Measurements from ENCODE around the gene NCKAP5. TPM values are rescaled to one million over a fixed set of nuclear protein-coding genes. Genes with fewer than 3 reads are reported as not detected.

The NCKAP5 gene
- total RNA-seq, 4 donors from 2014 or later: 0.03 to 0.55 (median 0.33) TPM

- H3K4me3 ChIP-seq: no peak overlapping the region
- no peaks in the 10 kb centered on the region for H3K36me3 ChIP-seq
- H3K27ac ChIP-seq: no peak overlapping the region
- in situ Hi-C loops (cut with MboI; ENCODE audit: low sequenced_read_pairs in 4 of 4): no loop called here
- no peaks in the 10 kb centered on the region for H3K27me3 ChIP-seq
- ATAC-seq: no peak
- no peaks in the 10 kb centered on the region for H3K9me3 ChIP-seq
- intact Hi-C loops (cut with DNase I; ENCODE audit: low total_unique reads): no loop called here
- TF ChIP-seq, protein P1, sequence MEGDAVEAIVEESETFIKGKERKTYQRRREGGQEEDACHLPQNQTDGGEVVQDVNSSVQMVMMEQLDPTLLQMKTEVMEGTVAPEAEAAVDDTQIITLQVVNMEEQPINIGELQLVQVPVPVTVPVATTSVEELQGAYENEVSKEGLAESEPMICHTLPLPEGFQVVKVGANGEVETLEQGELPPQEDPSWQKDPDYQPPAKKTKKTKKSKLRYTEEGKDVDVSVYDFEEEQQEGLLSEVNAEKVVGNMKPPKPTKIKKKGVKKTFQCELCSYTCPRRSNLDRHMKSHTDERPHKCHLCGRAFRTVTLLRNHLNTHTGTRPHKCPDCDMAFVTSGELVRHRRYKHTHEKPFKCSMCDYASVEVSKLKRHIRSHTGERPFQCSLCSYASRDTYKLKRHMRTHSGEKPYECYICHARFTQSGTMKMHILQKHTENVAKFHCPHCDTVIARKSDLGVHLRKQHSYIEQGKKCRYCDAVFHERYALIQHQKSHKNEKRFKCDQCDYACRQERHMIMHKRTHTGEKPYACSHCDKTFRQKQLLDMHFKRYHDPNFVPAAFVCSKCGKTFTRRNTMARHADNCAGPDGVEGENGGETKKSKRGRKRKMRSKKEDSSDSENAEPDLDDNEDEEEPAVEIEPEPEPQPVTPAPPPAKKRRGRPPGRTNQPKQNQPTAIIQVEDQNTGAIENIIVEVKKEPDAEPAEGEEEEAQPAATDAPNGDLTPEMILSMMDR (IDR thresholded peaks at IDR 0.05 in 4 of 5, conservative IDR thresholded peaks at IDR 0.05 in 1 of 5): no peak
- TF ChIP-seq POLR2A (IDR thresholded peaks at IDR 0.05): no peak
- H3K4me1 ChIP-seq: no peaks in the 10 kb centered on the region
- no peak for DNase-seq
These were observed 588.7 kb downstream of the NCKAP5 start for GRCh38 chr2:132979339-132980093.

- DNase-seq (no peak), ATAC-seq (no peak)
- intact Hi-C loops (cut with DNase I; ENCODE audit: low total_unique reads): no loop called here
- H3K4me1 ChIP-seq: no peaks in the 10 kb centered on the region
- H3K36me3 ChIP-seq: no peaks in the 10 kb centered on the region
- TF ChIP-seq, protein P1 (IDR thresholded peaks at IDR 0.05 in 4 of 5, conservative IDR thresholded peaks at IDR 0.05 in 1 of 5): no peak
- no peak for TF ChIP-seq POLR2A (IDR thresholded peaks at IDR 0.05)
- no peak overlapping the region for H3K4me3 ChIP-seq
- no peak overlapping the region for H3K27ac ChIP-seq
- H3K9me3 ChIP-seq: no peaks in the 10 kb centered on the region
- in situ Hi-C loops (cut with MboI; ENCODE audit: low sequenced_read_pairs in 4 of 4): no loop called here
- no peaks in the 10 kb centered on the region for H3K27me3 ChIP-seq
These were observed 589.4 kb downstream of the NCKAP5 start for GRCh38 chr2:132978840-132979239.

DNA sequence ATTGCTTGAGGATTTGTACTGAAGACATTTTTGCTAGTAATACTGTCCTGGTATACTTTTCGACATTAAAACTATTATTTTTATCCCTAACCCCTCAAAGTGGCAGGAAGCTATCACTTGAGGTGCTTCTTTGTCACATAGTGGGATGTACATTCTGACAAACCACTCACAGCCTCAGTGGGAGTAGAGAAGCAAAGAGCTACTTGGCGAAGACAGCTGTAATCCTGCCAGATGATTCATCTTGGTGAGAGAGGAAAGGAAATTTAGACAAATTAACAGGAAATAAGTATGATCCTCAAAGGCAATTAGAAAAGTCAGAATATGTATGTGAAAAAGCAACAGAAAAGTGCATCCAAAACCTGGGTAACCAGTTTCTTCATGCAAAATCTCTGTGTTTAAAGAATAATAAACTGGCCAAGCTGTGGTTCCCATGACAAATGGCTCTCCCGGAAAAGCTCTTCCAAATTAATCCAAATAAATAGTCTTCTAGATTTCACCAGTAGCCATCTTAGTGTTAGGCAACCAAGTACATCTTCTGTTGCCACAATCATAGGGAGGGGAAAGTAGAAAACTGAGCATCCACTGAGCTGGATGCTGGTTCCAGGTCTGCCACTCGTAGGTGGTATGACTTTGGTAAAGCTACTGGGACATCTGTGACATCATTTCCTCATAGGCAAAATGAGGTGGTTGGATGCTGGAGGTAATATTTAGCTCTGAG, 590.3 kb downstream of the NCKAP5 start:
- intact Hi-C loops (cut with DNase I; ENCODE audit: low total_unique reads) (no loop called here), in situ Hi-C loops (cut with MboI; ENCODE audit: low sequenced_read_pairs in 4 of 4) (no loop called here)
- H3K27ac ChIP-seq: no peak overlapping the region
- H3K9me3 ChIP-seq: no peaks in the 10 kb centered on the region
- ATAC-seq (no peak), DNase-seq (no peak)
- H3K4me1 ChIP-seq: no peaks in the 10 kb centered on the region
- no peaks in the 10 kb centered on the region for H3K27me3 ChIP-seq
- no peaks in the 10 kb centered on the region for H3K36me3 ChIP-seq
- H3K4me3 ChIP-seq: no peak overlapping the region
- TF ChIP-seq, protein P1 (IDR thresholded peaks at IDR 0.05 in 4 of 5, conservative IDR thresholded peaks at IDR 0.05 in 1 of 5): no peak
- no peak for TF ChIP-seq POLR2A (IDR thresholded peaks at IDR 0.05)

GRCh38 chr2:132975193-132976105, 592.8 kb downstream of the NCKAP5 start:
- Histone ChIP-seq H3K27me3 (no peaks in the 10 kb centered on the region), H3K9me3 (no peaks in the 10 kb centered on the region), H3K27ac (no peak overlapping the region), H3K36me3 (no peaks in the 10 kb centered on the region), H3K4me3 (no peak overlapping the region), H3K4me1 (no peaks in the 10 kb centered on the region)
- DNase-seq (no peak), ATAC-seq (no peak)
- in situ Hi-C loops (cut with MboI; ENCODE audit: low sequenced_read_pairs in 4 of 4) (no loop called here), intact Hi-C loops (cut with DNase I; ENCODE audit: low total_unique reads) (no loop called here)
- TF ChIP-seq, protein P1 (IDR thresholded peaks at IDR 0.05 in 4 of 5, conservative IDR thresholded peaks at IDR 0.05 in 1 of 5): no peak
- TF ChIP-seq POLR2A (IDR thresholded peaks at IDR 0.05): no peak
